A549 (cell line): ENCODE data around the gene CCDC159. TPM values are rescaled to one million over a fixed set of nuclear protein-coding genes. Genes with fewer than 3 reads are reported as not detected.

ENCODE experiments used
- ATAC-seq, 2 experiments: fragments of 200-7000 bp in 1 of 2; fragments of >200 bp in 1 of 2; cut with Nextera tagmentation in 1 of 2; cut with Tn5 transposase in 1 of 2; 3 replicates each; pipeline versions ENCODE4 v1.8.0 to v1.9.1; 2018 to 2020; ENCODE audit warnings: mild to moderate bottlenecking in 1 of 2, moderate library complexity in 1 of 2
- CTCF ChIA-PET: fragments of 300-600 bp; sonication (Branson Sonifier 250); formaldehyde crosslinking; extraction: SDS; loops from one replicate; lab custom pipeline; 2021; ENCODE audit warnings: antibody characterized with exemption, inconsistent platforms; lab: Yijun Ruan, JAX
- POLR2A ChIA-PET: fragments of 350-600 bp; formaldehyde crosslinking; extraction: SDS; loops from one replicate; lab custom pipeline; 2021; ENCODE audit warnings: antibody characterized with exemption, inconsistent platforms; lab: Yijun Ruan, JAX
- DNase-seq, 2 experiments: peaks; one replicate each; pipeline versions ENCODE4 v3.0.0 to v3.0.0-alpha.2; 2011 to 2016; ENCODE audit warnings: low read depth in 1 of 2, low spot score in 1 of 2
- FAIRE-seq: peaks from 2 replicates; lab custom pipeline; 2011; peaks lifted over from hg19 to GRCh38; lab: Jason Lieb, UNC
- H3K27ac ChIP-seq, 2 experiments: fragments of >200 bp; sonication (Bioruptor Twin); formaldehyde crosslinking; 3 replicates each; pipeline ENCODE4 v1.5.1; 2016 to 2017
- H3K4me1 ChIP-seq: fragments of >200 bp; sonication (Bioruptor Twin); formaldehyde crosslinking; 3 replicates; pipeline ENCODE4 v1.6.1; 2016
- H3K4me2 ChIP-seq: fragments of >200 bp; sonication (Bioruptor Twin); formaldehyde crosslinking; 3 replicates; pipeline ENCODE4 v1.6.1; 2016
- H3K4me3 ChIP-seq: fragments of >200 bp; sonication (Bioruptor Twin); formaldehyde crosslinking; 3 replicates; pipeline ENCODE4 v1.5.1; 2016
- H3K9me3 ChIP-seq: fragments of >200 bp; sonication (Bioruptor Twin); formaldehyde crosslinking; 3 replicates; pipeline ENCODE4 v1.6.1; 2016
- CEBPB ChIP-seq, 2 experiments: fragments of >200 bp in 1 of 2; sonication (Bioruptor Twin) in 1 of 2; formaldehyde crosslinking in 1 of 2; IDR thresholded peaks; 2 replicates each; pipeline ENCODE4 v1.6.1; 2012 to 2016
- CHD4 ChIP-seq: fragments of 200-600 bp; sonication (generic); IDR thresholded peaks from 2 replicates; pipeline ENCODE4 v1.6.1; 2016; ENCODE audit warnings: antibody characterized with exemption, mild to moderate bottlenecking, borderline replicate concordance
- ESRRA ChIP-seq: fragments of 150-350 bp; IDR thresholded peaks from 2 replicates; pipeline ENCODE4 v1.6.1; 2014; ENCODE audit warnings: mild to moderate bottlenecking, low read length, borderline replicate concordance
- KDM5A ChIP-seq: fragments of 200-600 bp; sonication (generic); IDR thresholded peaks from 2 replicates; pipeline ENCODE4 v1.6.1; 2016; ENCODE audit warnings: antibody characterized with exemption, mild to moderate bottlenecking
- PHF8 ChIP-seq: fragments of 200-600 bp; sonication (generic); IDR thresholded peaks from 2 replicates; pipeline ENCODE4 v1.6.1; 2016; ENCODE audit warnings: low read depth, mild to moderate bottlenecking, antibody characterized with exemption, moderate library complexity, borderline replicate concordance
- POLR2A ChIP-seq: IDR thresholded peaks from 2 replicates; pipeline ENCODE4 v1.6.1; 2012; ENCODE audit warnings: mild to moderate bottlenecking, low read length
- RAD21 ChIP-seq, 2 experiments: fragments of >200 bp in 1 of 2; sonication (Bioruptor Twin) in 1 of 2; formaldehyde crosslinking in 1 of 2; IDR thresholded peaks in 1 of 2; conservative IDR thresholded peaks in 1 of 2; 2 replicates in 1 of 2; 3 replicates in 1 of 2; pipeline ENCODE4 v1.6.1; 2012 to 2018; ENCODE audit warnings: inconsistent platforms in 1 of 2
- RFX5 ChIP-seq: fragments of 450-650 bp; IDR thresholded peaks from 2 replicates; pipeline ENCODE4 v1.7.1; 2014; ENCODE audit warnings: antibody characterized with exemption, mild to moderate bottlenecking, moderate library complexity
- SMC3 ChIP-seq: fragments of >200 bp; sonication (Bioruptor Twin); formaldehyde crosslinking; IDR thresholded peaks from 3 replicates; pipeline ENCODE4 v1.6.1; 2018; ENCODE audit warnings: inconsistent platforms
- SREBF2 ChIP-seq: fragments of 450-650 bp; IDR thresholded peaks from 2 replicates; pipeline ENCODE4 v1.6.1; 2014; ENCODE audit warnings: mild to moderate bottlenecking, moderate library complexity
- ZFP36 ChIP-seq: fragments of 450-650 bp; IDR thresholded peaks from 2 replicates; pipeline ENCODE4 v1.6.1; 2014; ENCODE audit warnings: borderline replicate concordance; ENCODE audit not compliant: partially characterized antibody
- WGBS: methylation state at CpG from one replicate; pipeline ENCODE4 v1.1.6; 2017; ENCODE audit errors: missing lambda C conversion rate; 5-methylcytosine and 5-hydroxymethylcytosine counted together
- polyA plus RNA-seq, 4 experiments: library from polyadenylated mRNA; depleted of rRNA in 3 of 4; stranded (reverse); fragments of >200 nt; fragmentation: RNase III in 1 of 4; extraction: RNeasy Plus Mini Kit Qiagen cat#74134 plus additional on column Dnase treatment in 1 of 4; gene quantifications; 2 replicates in 3 of 4; 3 replicates in 1 of 4; pipeline ENCODE4 v1.2.3, GENCODE V29; 2011 to 2017
- TF ChIP-seq, protein P1 (sequence below): fragments of 200-600 bp; sonication (generic); IDR thresholded peaks from 2 replicates; pipeline ENCODE4 v1.6.1; 2016; ENCODE audit warnings: antibody characterized with exemption, mild to moderate bottlenecking, moderate library complexity
- TF ChIP-seq, protein P2 (sequence below): fragments of >200 bp; sonication (Bioruptor Twin); formaldehyde crosslinking; IDR thresholded peaks from 3 replicates; pipeline ENCODE4 v1.5.1; 2016
- TF ChIP-seq, protein P3 (sequence below): IDR thresholded peaks from 2 replicates; pipeline ENCODE4 v1.6.1; 2012

The CCDC159 gene
- polyA plus RNA-seq, 2 of the 4 experiments (the other 2 are of a cell fraction): 8.4 to 11.3 TPM

DNA sequence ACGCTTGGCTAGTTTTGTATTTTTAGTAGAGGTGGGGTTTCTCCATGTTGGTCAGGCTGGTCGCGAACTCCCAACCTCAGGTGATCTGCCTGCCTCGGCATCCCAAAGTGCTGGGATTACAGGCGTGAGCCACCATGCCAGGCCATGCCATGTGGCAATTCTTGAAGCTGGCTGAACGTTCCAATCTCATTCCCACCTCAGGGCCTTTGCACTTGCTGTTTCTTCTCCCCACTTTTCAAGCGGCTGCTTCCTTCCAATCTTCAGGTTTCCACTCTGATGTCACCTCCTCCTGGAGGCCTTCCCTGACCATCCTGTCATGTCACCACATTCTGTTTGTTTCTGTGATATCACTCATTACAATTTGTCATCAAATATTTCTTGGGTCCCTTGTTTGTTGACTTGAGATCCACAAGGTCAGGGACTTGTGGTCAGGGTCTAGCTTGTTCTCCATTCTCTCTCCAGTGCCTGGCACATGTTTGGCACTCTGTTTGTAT, 33.6 kb downstream of the CCDC159 start:
- no peak overlapping the region for H3K4me3 ChIP-seq
- TF ChIP-seq CEBPB (IDR thresholded peaks at IDR 0.05): no peak
- TF ChIP-seq SREBF2: no peak
- peak; percentile 53 for TF ChIP-seq ZFP36
- TF ChIP-seq CHD4: no peak
- FAIRE-seq (no peak), ATAC-seq (no peak), DNase-seq (no peak)
- ChIA-PET POLR2A (interaction anchor here (2.6 kb wide), 1 partner anchor 33 kb away, joined by 18 read pairs; the partner anchor contains the start of genes CCDC159 and TMEM205), CTCF (interaction anchor here (1.3 to 5.8 kb wide), 12 partner anchors 11 to 103 kb away, joined by 4 to 50 read pairs (median 24); partner anchors contain the start of genes RAB3D and RGL3)
- 86% methylated on average over 5 of the region's 7 CpGs for WGBS
- peak overlapping the region; percentile 76 to 91; a peak in 5 of 6 replicates for H3K27ac ChIP-seq
- no peaks in the 10 kb centered on the region for H3K9me3 ChIP-seq
- H3K4me2 ChIP-seq: peak overlapping the region; percentile 72
- peaks cover 48% of the 10 kb centered on the region for H3K4me1 ChIP-seq

DNA sequence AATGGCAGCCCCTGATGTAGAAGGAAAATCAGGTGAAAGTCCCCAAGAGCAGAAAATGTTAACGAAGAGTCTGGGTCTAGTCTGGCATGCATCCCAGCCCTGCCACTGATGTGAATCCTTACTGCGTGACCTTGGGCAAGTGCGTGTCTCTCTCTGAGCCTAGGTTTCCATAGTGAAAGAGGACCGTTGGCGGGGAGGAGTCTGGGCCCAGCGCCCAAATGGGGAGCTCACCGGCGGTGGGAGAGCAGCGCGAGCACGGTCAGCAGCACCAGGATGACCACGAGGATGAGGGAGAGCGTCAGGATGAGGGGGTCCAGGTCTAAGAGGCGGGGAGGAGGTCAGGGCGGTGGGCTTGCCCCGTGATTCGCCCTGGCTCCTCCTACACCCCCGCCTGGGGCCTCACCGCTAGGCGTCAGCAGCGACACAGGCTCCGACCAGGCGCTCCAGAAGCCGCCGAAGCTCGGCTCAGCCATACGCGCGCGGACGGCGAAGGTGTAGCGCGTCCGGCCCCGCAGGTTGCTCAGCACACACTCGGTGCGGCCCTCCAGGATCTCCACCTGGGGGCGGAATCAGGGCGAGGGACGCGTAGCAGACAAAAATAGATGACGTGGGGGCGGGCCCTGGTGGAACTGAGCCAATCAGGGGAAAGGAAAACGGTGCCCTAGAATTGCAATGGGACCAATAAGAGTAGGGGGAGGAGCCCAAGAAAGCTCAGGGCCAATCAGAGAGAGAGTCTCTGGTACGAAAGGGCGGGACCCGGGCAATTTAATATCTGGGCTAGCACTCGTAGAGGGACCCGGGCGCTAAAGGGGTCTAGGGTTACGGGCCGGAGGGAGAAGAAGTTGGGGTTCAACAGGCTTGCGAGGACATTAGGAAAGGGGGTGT, 34.6 kb downstream of the CCDC159 start:
- 2% methylated on average over 33 of the region's 54 CpGs for WGBS
- FAIRE-seq: no peak

More for the DNA sequence above, 34.6 kb downstream of the CCDC159 start:
- Histone ChIP-seq H3K4me1 (peaks cover 41% of the 10 kb centered on the region), H3K27ac (peak overlapping the region; percentile 76 to 91), H3K4me3 (peak overlapping the region; percentile 51), H3K9me3 (no peaks in the 10 kb centered on the region), H3K4me2 (peak overlapping the region; percentile 72)
- DNase-seq: peak; percentile 96 to 98
- POLR2A ChIA-PET: interaction anchor here (0.7 to 2.6 kb wide), 12 partner anchors 32 to 242 kb away, joined by 3 to 18 read pairs (median 5); partner anchors contain the start of genes CCDC159, ODAD3, PRKCSH and RAB3D
- ATAC-seq: peak; percentile 73 to 84
- CTCF ChIA-PET: interaction anchor here (0.6 to 5.8 kb wide), 42 partner anchors 12 to 285 kb away, joined by 3 to 50 read pairs (median 6); partner anchors contain the start of genes CCDC159, ODAD3, RAB3D and RGL3
- TF ChIP-seq, protein P1, sequence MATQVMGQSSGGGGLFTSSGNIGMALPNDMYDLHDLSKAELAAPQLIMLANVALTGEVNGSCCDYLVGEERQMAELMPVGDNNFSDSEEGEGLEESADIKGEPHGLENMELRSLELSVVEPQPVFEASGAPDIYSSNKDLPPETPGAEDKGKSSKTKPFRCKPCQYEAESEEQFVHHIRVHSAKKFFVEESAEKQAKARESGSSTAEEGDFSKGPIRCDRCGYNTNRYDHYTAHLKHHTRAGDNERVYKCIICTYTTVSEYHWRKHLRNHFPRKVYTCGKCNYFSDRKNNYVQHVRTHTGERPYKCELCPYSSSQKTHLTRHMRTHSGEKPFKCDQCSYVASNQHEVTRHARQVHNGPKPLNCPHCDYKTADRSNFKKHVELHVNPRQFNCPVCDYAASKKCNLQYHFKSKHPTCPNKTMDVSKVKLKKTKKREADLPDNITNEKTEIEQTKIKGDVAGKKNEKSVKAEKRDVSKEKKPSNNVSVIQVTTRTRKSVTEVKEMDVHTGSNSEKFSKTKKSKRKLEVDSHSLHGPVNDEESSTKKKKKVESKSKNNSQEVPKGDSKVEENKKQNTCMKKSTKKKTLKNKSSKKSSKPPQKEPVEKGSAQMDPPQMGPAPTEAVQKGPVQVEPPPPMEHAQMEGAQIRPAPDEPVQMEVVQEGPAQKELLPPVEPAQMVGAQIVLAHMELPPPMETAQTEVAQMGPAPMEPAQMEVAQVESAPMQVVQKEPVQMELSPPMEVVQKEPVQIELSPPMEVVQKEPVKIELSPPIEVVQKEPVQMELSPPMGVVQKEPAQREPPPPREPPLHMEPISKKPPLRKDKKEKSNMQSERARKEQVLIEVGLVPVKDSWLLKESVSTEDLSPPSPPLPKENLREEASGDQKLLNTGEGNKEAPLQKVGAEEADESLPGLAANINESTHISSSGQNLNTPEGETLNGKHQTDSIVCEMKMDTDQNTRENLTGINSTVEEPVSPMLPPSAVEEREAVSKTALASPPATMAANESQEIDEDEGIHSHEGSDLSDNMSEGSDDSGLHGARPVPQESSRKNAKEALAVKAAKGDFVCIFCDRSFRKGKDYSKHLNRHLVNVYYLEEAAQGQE: no peak
- TF ChIP-seq, protein P2, sequence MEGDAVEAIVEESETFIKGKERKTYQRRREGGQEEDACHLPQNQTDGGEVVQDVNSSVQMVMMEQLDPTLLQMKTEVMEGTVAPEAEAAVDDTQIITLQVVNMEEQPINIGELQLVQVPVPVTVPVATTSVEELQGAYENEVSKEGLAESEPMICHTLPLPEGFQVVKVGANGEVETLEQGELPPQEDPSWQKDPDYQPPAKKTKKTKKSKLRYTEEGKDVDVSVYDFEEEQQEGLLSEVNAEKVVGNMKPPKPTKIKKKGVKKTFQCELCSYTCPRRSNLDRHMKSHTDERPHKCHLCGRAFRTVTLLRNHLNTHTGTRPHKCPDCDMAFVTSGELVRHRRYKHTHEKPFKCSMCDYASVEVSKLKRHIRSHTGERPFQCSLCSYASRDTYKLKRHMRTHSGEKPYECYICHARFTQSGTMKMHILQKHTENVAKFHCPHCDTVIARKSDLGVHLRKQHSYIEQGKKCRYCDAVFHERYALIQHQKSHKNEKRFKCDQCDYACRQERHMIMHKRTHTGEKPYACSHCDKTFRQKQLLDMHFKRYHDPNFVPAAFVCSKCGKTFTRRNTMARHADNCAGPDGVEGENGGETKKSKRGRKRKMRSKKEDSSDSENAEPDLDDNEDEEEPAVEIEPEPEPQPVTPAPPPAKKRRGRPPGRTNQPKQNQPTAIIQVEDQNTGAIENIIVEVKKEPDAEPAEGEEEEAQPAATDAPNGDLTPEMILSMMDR: peak; percentile 51
- TF ChIP-seq, protein P3, sequence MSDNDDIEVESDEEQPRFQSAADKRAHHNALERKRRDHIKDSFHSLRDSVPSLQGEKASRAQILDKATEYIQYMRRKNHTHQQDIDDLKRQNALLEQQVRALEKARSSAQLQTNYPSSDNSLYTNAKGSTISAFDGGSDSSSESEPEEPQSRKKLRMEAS: peak; percentile 11; the same call in 1 of the 2 replicates
- peak; percentile 45; the same call in 1 of the 2 replicates for TF ChIP-seq PHF8
- peak; percentile 69 for TF ChIP-seq POLR2A
- TF ChIP-seq RFX5: 0 out of 2 replicates have a peak, but pooled peaks have one; percentile 33
- peak; percentile 57 for TF ChIP-seq SMC3
- TF ChIP-seq RAD21 (conservative IDR thresholded peaks at IDR 0.05 in 1 of 2, IDR thresholded peaks at IDR 0.05 in 1 of 2): peak; percentile 42 to 43; a peak in 3 of 5 replicates
- TF ChIP-seq ESRRA: no peak
- TF ChIP-seq KDM5A: 0 out of 2 replicates have a peak, but pooled peaks have one; percentile 34
